ENCODE measurements around the gene ECSCR. TPM values are rescaled to one million over a fixed set of nuclear protein-coding genes. Genes with fewer than 3 reads are reported as not detected.

ECSCR gene
- total and polyA plus RNA-seq, 2 donors (not counting 3 experiments of a cell fraction or from before 2014, with no cell fraction given) = 365 to 1,085 TPM

DNA sequence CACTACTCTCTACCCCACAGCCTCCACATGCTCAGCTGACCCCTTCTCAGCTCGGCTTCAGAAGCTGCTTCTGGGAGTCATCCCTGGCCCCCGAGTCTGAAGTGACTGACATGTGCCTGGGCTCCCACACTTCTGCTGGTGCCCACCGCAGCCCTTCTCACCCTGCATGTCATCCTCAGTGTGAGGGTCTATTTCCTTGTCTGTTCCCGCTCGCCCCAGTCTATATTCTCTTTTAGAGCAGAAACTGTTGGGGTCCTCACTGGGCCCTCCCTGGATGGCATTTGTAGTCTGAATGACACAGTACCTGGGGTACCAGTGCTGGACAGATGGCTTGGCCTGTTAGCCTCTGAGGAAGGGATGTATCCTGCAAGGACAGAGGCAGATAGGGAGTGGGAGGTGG is 5.3 kb downstream of the ECSCR start:
- POLR2A ChIA-PET = interaction anchor here (1.1 kb wide), 1 partner anchor 12 kb away, joined by 3 read pairs; no protein-coding TSS in a partner anchor
- CTCF ChIA-PET = interaction anchor here (1.0 to 2.1 kb wide), 2 partner anchors 12 to 33 kb away, joined by 3 to 5 read pairs; no protein-coding TSS in a partner anchor

More for the DNA sequence above, 5.3 kb downstream of the ECSCR start:
- dilution Hi-C loops (cut with MboI; ENCODE audit: extremely low pct_ligation_motif_present, low sequenced_read_pairs) (no loop called here), intact Hi-C loops (cut with micrococcal nuclease) (no loop called here)
- Histone ChIP-seq H3K4me3 (replicated peaks in 1 of 3; ENCODE audit: insufficient read depth in 1 of 3, low read depth in 1 of 3, low read length in 3 of 3) (no peak overlapping the region), H3K79me2 (ENCODE audit: control insufficient read depth, insufficient read depth, low read length) (peaks cover 60% of the 10 kb centered on the region), H3K9ac (replicated peaks; ENCODE audit: extremely low read depth, insufficient read depth, low read length) (no peak overlapping the region), H3K4me1 (ENCODE audit: control insufficient read depth, extremely low read depth, insufficient read depth, low read length) (peaks cover 31% of the 10 kb centered on the region), H3K9me3 (replicated peaks; ENCODE audit: control insufficient read depth, insufficient read depth, low read length) (no peaks in the 10 kb centered on the region), H4K20me1 (replicated peaks; ENCODE audit: control insufficient read depth, extremely low read depth, insufficient read depth, low read length) (no peaks in the 10 kb centered on the region), H3K27me3 (ENCODE audit: control insufficient read depth in 2 of 2, insufficient read depth in 2 of 2, low read length in 2 of 2) (no peaks in the 10 kb centered on the region), H2AFZ (ENCODE audit: low read depth, low read length) (no peak overlapping the region), H3K4me2 (ENCODE audit: insufficient read depth, low read length) (no peak overlapping the region), H3K36me3 (ENCODE audit: control insufficient read depth in 2 of 2, extremely low read depth in 1 of 2, insufficient read depth in 2 of 2, low read length in 2 of 2) (peaks cover 30 to 44% of the 10 kb centered on the region in 2 experiments), H3K9me1 (replicated peaks; ENCODE audit: control insufficient read depth, extremely low read depth, insufficient read depth, low read length) (no peaks in the 10 kb centered on the region), H3K27ac (ENCODE audit: insufficient read depth, low read depth, low read length) (no peak overlapping the region)
- FAIRE-seq (no peak), DNase-seq (ENCODE audit: low read depth, low spot score) (no peak)
- no peak for TF ChIP-seq MYC (IDR thresholded peaks at IDR 0.05; ENCODE audit: low read depth, low read length)
- TF ChIP-seq, protein P1, sequence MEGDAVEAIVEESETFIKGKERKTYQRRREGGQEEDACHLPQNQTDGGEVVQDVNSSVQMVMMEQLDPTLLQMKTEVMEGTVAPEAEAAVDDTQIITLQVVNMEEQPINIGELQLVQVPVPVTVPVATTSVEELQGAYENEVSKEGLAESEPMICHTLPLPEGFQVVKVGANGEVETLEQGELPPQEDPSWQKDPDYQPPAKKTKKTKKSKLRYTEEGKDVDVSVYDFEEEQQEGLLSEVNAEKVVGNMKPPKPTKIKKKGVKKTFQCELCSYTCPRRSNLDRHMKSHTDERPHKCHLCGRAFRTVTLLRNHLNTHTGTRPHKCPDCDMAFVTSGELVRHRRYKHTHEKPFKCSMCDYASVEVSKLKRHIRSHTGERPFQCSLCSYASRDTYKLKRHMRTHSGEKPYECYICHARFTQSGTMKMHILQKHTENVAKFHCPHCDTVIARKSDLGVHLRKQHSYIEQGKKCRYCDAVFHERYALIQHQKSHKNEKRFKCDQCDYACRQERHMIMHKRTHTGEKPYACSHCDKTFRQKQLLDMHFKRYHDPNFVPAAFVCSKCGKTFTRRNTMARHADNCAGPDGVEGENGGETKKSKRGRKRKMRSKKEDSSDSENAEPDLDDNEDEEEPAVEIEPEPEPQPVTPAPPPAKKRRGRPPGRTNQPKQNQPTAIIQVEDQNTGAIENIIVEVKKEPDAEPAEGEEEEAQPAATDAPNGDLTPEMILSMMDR (IDR thresholded peaks at IDR 0.05; ENCODE audit: extremely low read depth in 1 of 2, insufficient read depth in 1 of 2, low read depth in 1 of 2, low read length in 2 of 2) = no peak
- no peak for TF ChIP-seq GATA2 (IDR thresholded peaks at IDR 0.05; ENCODE audit: insufficient read depth, insufficient read length, low read depth, low read length)
- TF ChIP-seq FOS (IDR thresholded peaks at IDR 0.05; ENCODE audit: borderline replicate concordance, insufficient read depth, low read length) = no peak
- TF ChIP-seq POLR2AphosphoS5 (IDR thresholded peaks at IDR 0.05; ENCODE audit: insufficient read depth, low read depth, low read length) = no peak
- TF ChIP-seq JUN (IDR thresholded peaks at IDR 0.05; ENCODE audit: borderline replicate concordance, insufficient read depth, insufficient read length, low read depth) = no peak
- no peak for TF ChIP-seq POLR2A (IDR thresholded peaks at IDR 0.05; ENCODE audit: low read depth, low read length)
- TF ChIP-seq EZH2 (IDR thresholded peaks at IDR 0.05; ENCODE audit: borderline replicate concordance, low read depth, low read length, severe bottlenecking) = no peak
- no TSS peak for BruUV-seq (replicated peaks)
